ENCODE results near the gene NFASC. TPM values are rescaled to one million over a fixed set of nuclear protein-coding genes. Genes with fewer than 3 reads are reported as not detected.

Gene NFASC
- total and polyA plus RNA-seq, 2 donors = 0.14 to 1.4 TPM

GRCh38 chr1:205049479-205049878 lies 178.8 kb downstream of the NFASC start:
- Histone ChIP-seq H3K9me3 (ENCODE audit: control insufficient read depth in 2 of 2, insufficient read depth in 1 of 2, low read length in 1 of 2) (no peaks in the 10 kb centered on the region), H3K27me3 (ENCODE audit: control insufficient read depth in 2 of 2, insufficient read depth in 1 of 2, low read length in 1 of 2) (peaks cover 9 to 63% of the 10 kb centered on the region in 2 donors), H3K4me1 (ENCODE audit: control insufficient read depth in 2 of 2, insufficient read depth in 2 of 2, low read length in 2 of 2) (no peaks in the 10 kb centered on the region), H3K4me3 (ENCODE audit: low read length in 2 of 2) (no peak overlapping the region), H3K27ac (ENCODE audit: low read depth in 1 of 2, low read length in 1 of 2) (no peak overlapping the region), H3K36me3 (ENCODE audit: control insufficient read depth in 2 of 2, insufficient read depth in 2 of 2, low read length in 1 of 2) (no peaks in the 10 kb centered on the region)
- WGBS = 78% methylated on average over 6 of the region's 6 CpGs
- DNase-seq (ENCODE audit: low read depth in 6 of 9, low spot score in 9 of 9) = no peak

DNA sequence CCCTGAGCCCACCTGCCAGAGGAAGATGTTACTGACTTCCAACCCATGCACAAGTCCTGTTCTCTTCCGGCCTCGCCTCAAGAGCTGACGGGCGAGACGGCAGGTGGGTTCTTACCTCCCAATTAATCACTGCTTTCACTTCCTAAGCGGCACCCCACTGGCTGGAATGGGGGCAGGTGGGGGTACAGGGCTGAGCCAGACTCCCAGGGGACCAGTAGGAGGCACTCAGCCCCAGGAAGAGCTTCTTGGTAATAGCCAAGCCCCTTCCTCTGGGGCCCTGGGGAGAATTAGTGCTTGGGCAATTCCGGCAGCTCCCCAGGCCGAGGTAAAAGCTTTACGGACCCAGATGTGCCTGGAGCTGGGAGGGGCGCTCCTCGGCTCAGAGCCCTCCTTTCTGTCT lies 182.0 kb downstream of the NFASC start:
- Histone ChIP-seq H3K27me3 (ENCODE audit: control insufficient read depth in 2 of 2, insufficient read depth in 1 of 2, low read length in 1 of 2) (peaks cover 2 to 34% of the 10 kb centered on the region in 2 donors), H3K4me3 (ENCODE audit: low read length in 2 of 2) (no peak overlapping the region), H3K4me1 (ENCODE audit: control insufficient read depth in 2 of 2, insufficient read depth in 2 of 2, low read length in 2 of 2) (no peaks in the 10 kb centered on the region), H3K9me3 (ENCODE audit: control insufficient read depth in 2 of 2, insufficient read depth in 1 of 2, low read length in 1 of 2) (no peaks in the 10 kb centered on the region), H3K27ac (ENCODE audit: low read depth in 1 of 2, low read length in 1 of 2) (no peak overlapping the region), H3K36me3 (ENCODE audit: control insufficient read depth in 2 of 2, insufficient read depth in 2 of 2, low read length in 1 of 2) (no peaks in the 10 kb centered on the region)
- WGBS = 94% methylated on average over 11 of the region's 11 CpGs
- DNase-seq (ENCODE audit: low read depth in 6 of 9, low spot score in 9 of 9) = no peak

DNA sequence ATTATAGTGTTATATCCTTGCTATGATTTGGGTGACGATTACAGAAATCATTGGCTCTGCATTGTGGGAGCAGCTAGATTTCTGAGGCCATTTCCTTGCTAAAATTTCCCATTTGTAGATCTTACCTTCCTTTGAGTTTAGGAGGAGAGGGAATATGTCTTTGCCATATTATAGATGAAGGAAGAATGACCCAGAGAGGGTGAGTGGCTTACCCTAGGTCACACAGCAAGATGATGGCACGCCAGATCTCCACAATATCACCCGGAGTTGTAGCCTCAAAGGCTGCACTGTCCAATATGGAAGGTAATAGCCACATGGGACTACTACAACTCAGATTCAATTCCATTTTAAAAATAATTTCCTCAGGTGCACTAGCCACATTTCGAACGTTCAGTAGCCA lies 182.6 kb downstream of the NFASC start:
- no peak overlapping the region for H3K4me3 ChIP-seq (ENCODE audit: low read length in 2 of 2)
- no peak overlapping the region for H3K27ac ChIP-seq (ENCODE audit: low read depth in 1 of 2, low read length in 1 of 2)
- H3K27me3 ChIP-seq (ENCODE audit: control insufficient read depth in 2 of 2, insufficient read depth in 1 of 2, low read length in 1 of 2) = peaks cover 2 to 28% of the 10 kb centered on the region in 2 donors
- no peaks in the 10 kb centered on the region for H3K36me3 ChIP-seq (ENCODE audit: control insufficient read depth in 2 of 2, insufficient read depth in 2 of 2, low read length in 1 of 2)
- no peaks in the 10 kb centered on the region for H3K4me1 ChIP-seq (ENCODE audit: control insufficient read depth in 2 of 2, insufficient read depth in 2 of 2, low read length in 2 of 2)
- WGBS = 97% methylated on average over 5 of the region's 5 CpGs
- no peak for DNase-seq (ENCODE audit: low read depth in 6 of 9, low spot score in 9 of 9)
- no peaks in the 10 kb centered on the region for H3K9me3 ChIP-seq (ENCODE audit: control insufficient read depth in 2 of 2, insufficient read depth in 1 of 2, low read length in 1 of 2)

DNA sequence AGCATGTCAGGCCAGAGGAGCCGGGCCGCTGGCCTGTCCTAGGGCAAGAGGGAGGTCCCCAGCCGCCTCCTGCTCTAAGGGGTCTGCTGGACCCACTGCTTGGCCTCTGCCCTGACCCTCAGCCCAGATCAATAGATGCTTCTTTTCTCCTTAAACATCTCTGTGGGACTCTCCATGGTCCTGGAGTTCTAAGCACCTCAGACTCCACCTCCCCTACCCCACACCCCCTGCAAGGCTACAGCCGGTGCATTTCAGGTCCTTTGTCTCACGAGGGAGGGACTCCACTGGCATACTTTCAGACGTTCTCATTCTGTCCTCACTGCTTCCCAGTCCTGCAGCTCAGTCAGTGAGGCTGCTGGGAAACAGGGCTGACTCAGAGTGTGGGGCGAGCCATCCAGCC lies 183.4 kb downstream of the NFASC start:
- peaks cover 2 to 26% of the 10 kb centered on the region in 2 donors for H3K27me3 ChIP-seq (ENCODE audit: control insufficient read depth in 2 of 2, insufficient read depth in 1 of 2, low read length in 1 of 2)
- H3K4me3 ChIP-seq (ENCODE audit: low read length in 2 of 2) = no peak overlapping the region
- 80% methylated on average over 7 of the region's 7 CpGs for WGBS
- no peaks in the 10 kb centered on the region for H3K9me3 ChIP-seq (ENCODE audit: control insufficient read depth in 2 of 2, insufficient read depth in 1 of 2, low read length in 1 of 2)
- H3K36me3 ChIP-seq (ENCODE audit: control insufficient read depth in 2 of 2, insufficient read depth in 2 of 2, low read length in 1 of 2) = no peaks in the 10 kb centered on the region
- no peaks in the 10 kb centered on the region for H3K4me1 ChIP-seq (ENCODE audit: control insufficient read depth in 2 of 2, insufficient read depth in 2 of 2, low read length in 2 of 2)
- H3K27ac ChIP-seq (ENCODE audit: low read depth in 1 of 2, low read length in 1 of 2) = no peak overlapping the region
- no peak for DNase-seq (ENCODE audit: low read depth in 6 of 9, low spot score in 9 of 9)

- peaks cover 2 to 23% of the 10 kb centered on the region in 2 donors for H3K27me3 ChIP-seq (ENCODE audit: control insufficient read depth in 2 of 2, insufficient read depth in 1 of 2, low read length in 1 of 2)
- no peaks in the 10 kb centered on the region for H3K36me3 ChIP-seq (ENCODE audit: control insufficient read depth in 2 of 2, insufficient read depth in 2 of 2, low read length in 1 of 2)
- no peak for DNase-seq (ENCODE audit: low read depth in 6 of 9, low spot score in 9 of 9)
- no peak overlapping the region for H3K4me3 ChIP-seq (ENCODE audit: low read length in 2 of 2)
- WGBS = 94% methylated on average over 13 of the region's 13 CpGs
- no peak overlapping the region for H3K27ac ChIP-seq (ENCODE audit: low read depth in 1 of 2, low read length in 1 of 2)
- H3K9me3 ChIP-seq (ENCODE audit: control insufficient read depth in 2 of 2, insufficient read depth in 1 of 2, low read length in 1 of 2) = peaks cover 0 to 1% of the 10 kb centered on the region in 2 donors
- H3K4me1 ChIP-seq (ENCODE audit: control insufficient read depth in 2 of 2, insufficient read depth in 2 of 2, low read length in 2 of 2) = no peaks in the 10 kb centered on the region
Observed at GRCh38 chr1:205056188-205056611, 185.5 kb downstream of the NFASC start.

GRCh38 chr1:205056956-205057568 lies 186.4 kb downstream of the NFASC start:
- H3K9me3 ChIP-seq (ENCODE audit: control insufficient read depth in 2 of 2, insufficient read depth in 1 of 2, low read length in 1 of 2) = peaks cover 0 to 4% of the 10 kb centered on the region in 2 donors
- peaks cover 0 to 16% of the 10 kb centered on the region in 2 donors for H3K27me3 ChIP-seq (ENCODE audit: control insufficient read depth in 2 of 2, insufficient read depth in 1 of 2, low read length in 1 of 2)
- no peaks in the 10 kb centered on the region for H3K36me3 ChIP-seq (ENCODE audit: control insufficient read depth in 2 of 2, insufficient read depth in 2 of 2, low read length in 1 of 2)
- no peak overlapping the region for H3K27ac ChIP-seq (ENCODE audit: low read depth in 1 of 2, low read length in 1 of 2)
- WGBS = 98% methylated on average over 6 of the region's 6 CpGs
- no peak for DNase-seq (ENCODE audit: low read depth in 6 of 9, low spot score in 9 of 9)
- H3K4me3 ChIP-seq (ENCODE audit: low read length in 2 of 2) = no peak overlapping the region
- peaks cover 0 to 3% of the 10 kb centered on the region in 2 donors for H3K4me1 ChIP-seq (ENCODE audit: control insufficient read depth in 2 of 2, insufficient read depth in 2 of 2, low read length in 2 of 2)

GRCh38 chr1:205057808-205058575 lies 187.3 kb downstream of the NFASC start:
- H3K4me3 ChIP-seq (ENCODE audit: low read length in 2 of 2) = no peak overlapping the region
- no peak overlapping the region for H3K27ac ChIP-seq (ENCODE audit: low read depth in 1 of 2, low read length in 1 of 2)
- no peak for DNase-seq (ENCODE audit: low read depth in 6 of 9, low spot score in 9 of 9)
- 95% methylated on average over 19 of the region's 19 CpGs for WGBS
- H3K36me3 ChIP-seq (ENCODE audit: control insufficient read depth in 2 of 2, insufficient read depth in 2 of 2, low read length in 1 of 2) = no peaks in the 10 kb centered on the region
- peaks cover 0 to 3% of the 10 kb centered on the region in 2 donors for H3K4me1 ChIP-seq (ENCODE audit: control insufficient read depth in 2 of 2, insufficient read depth in 2 of 2, low read length in 2 of 2)
- H3K27me3 ChIP-seq (ENCODE audit: control insufficient read depth in 2 of 2, insufficient read depth in 1 of 2, low read length in 1 of 2) = peaks cover 0 to 7% of the 10 kb centered on the region in 2 donors
- peaks cover 0 to 4% of the 10 kb centered on the region in 2 donors for H3K9me3 ChIP-seq (ENCODE audit: control insufficient read depth in 2 of 2, insufficient read depth in 1 of 2, low read length in 1 of 2)

GRCh38 chr1:205058853-205059252 lies 188.2 kb downstream of the NFASC start:
- Histone ChIP-seq H3K27me3 (ENCODE audit: control insufficient read depth in 2 of 2, insufficient read depth in 1 of 2, low read length in 1 of 2) (peaks cover 0 to 6% of the 10 kb centered on the region in 2 donors), H3K4me3 (ENCODE audit: low read length in 2 of 2) (no peak overlapping the region), H3K36me3 (ENCODE audit: control insufficient read depth in 2 of 2, insufficient read depth in 2 of 2, low read length in 1 of 2) (no peaks in the 10 kb centered on the region), H3K9me3 (ENCODE audit: control insufficient read depth in 2 of 2, insufficient read depth in 1 of 2, low read length in 1 of 2) (peaks cover 0 to 4% of the 10 kb centered on the region in 2 donors), H3K4me1 (ENCODE audit: control insufficient read depth in 2 of 2, insufficient read depth in 2 of 2, low read length in 2 of 2) (peaks cover 0 to 3% of the 10 kb centered on the region in 2 donors), H3K27ac (ENCODE audit: low read depth in 1 of 2, low read length in 1 of 2) (no peak overlapping the region)
- 97% methylated on average over 12 of the region's 12 CpGs for WGBS
- DNase-seq (ENCODE audit: low read depth in 6 of 9, low spot score in 9 of 9) = no peak

- Histone ChIP-seq H3K4me3 (ENCODE audit: low read length in 2 of 2) (no peak overlapping the region), H3K27me3 (ENCODE audit: control insufficient read depth in 2 of 2, insufficient read depth in 1 of 2, low read length in 1 of 2) (no peaks in the 10 kb centered on the region), H3K4me1 (ENCODE audit: control insufficient read depth in 2 of 2, insufficient read depth in 2 of 2, low read length in 2 of 2) (peaks cover 0 to 3% of the 10 kb centered on the region in 2 donors), H3K9me3 (ENCODE audit: control insufficient read depth in 2 of 2, insufficient read depth in 1 of 2, low read length in 1 of 2) (peaks cover 0 to 4% of the 10 kb centered on the region in 2 donors), H3K27ac (ENCODE audit: low read depth in 1 of 2, low read length in 1 of 2) (no peak overlapping the region), H3K36me3 (ENCODE audit: control insufficient read depth in 2 of 2, insufficient read depth in 2 of 2, low read length in 1 of 2) (no peaks in the 10 kb centered on the region)
- DNase-seq (ENCODE audit: low read depth in 6 of 9, low spot score in 9 of 9) = no peak
- 98% methylated on average over 6 of the region's 6 CpGs for WGBS
Observed at GRCh38 chr1:205059660-205060059, 189.0 kb downstream of the NFASC start.
